Right cardiac atrium (tissue), 5 donors: ENCODE results near the gene TXNDC17. TPM values are rescaled to one million over a fixed set of nuclear protein-coding genes. Genes with fewer than 3 reads are reported as not detected.
"Not testable (repeated sequence)": the region's sequence is repeated elsewhere in the genome, so short reads cannot be mapped to it uniquely, and the experiment has no call there.

Experiments
- ATAC-seq, 2 donors: fragments of 200-7000 bp; cut with Tn5 transposase; one replicate each; pipeline versions ENCODE4 v1.8.0 to v1.9.1; 2020; ENCODE audit warnings: moderate library complexity in 2 of 2, mild to moderate bottlenecking in 1 of 2
- DNase-seq, 3 donors: peaks; one replicate each; pipeline ENCODE4 v3.0.0-alpha.2; 2020
- H3K27ac ChIP-seq: one replicate; pipeline ENCODE4 v1.5.1; 2013; ENCODE audit warnings: mild to moderate bottlenecking, low read length, control low read depth, moderate library complexity
- H3K27me3 ChIP-seq: one replicate; pipeline ENCODE4 v1.6.1; 2013; ENCODE audit not compliant: control insufficient read depth, insufficient read depth
- H3K4me1 ChIP-seq: one replicate; pipeline ENCODE4 v1.6.1; 2013; ENCODE audit warnings: low read length; ENCODE audit not compliant: control insufficient read depth, insufficient read depth
- H3K4me3 ChIP-seq: one replicate; pipeline ENCODE4 v1.5.1; 2013; ENCODE audit warnings: low read length, control low read depth
- H3K9me3 ChIP-seq: one replicate; pipeline ENCODE4 v1.6.1; 2013; ENCODE audit warnings: low read length; ENCODE audit not compliant: control insufficient read depth
- WGBS: extraction: QIAGEN DNeasy Blood & Tissue Kit; methylation state at CpG from one replicate; pipeline ENCODE4 v1.1.7; 2013; 5-methylcytosine and 5-hydroxymethylcytosine counted together
- intact Hi-C, 4 donors: fragments of 100-400 bp; cut with DNase I; formaldehyde crosslinking; loops; one replicate each; pipeline versions ENCODE4 v1.11.0 to v1.14.0; 2022 to 2023
- polyA plus RNA-seq: library from polyadenylated mRNA; stranded (reverse); fragments of 200-250 nt; gene quantifications from one replicate; pipeline ENCODE4 v1.2.3, GENCODE V29; 2013
- total RNA-seq, 4 donors: library from RNA; stranded (reverse); fragmentation: NEBNext Ultra II Directional; extraction: Animal tissue kit (Norgen Biotek cat#: 25700); gene quantifications; one replicate each; pipeline ENCODE4 v1.2.1, GENCODE V29; 2021
- donor health status: healthy with polysubstance abuse.
- donor health status: DM: no; HTN: yes; CAD: no.
- donor health status: DM: no; HTN: no; CAD: no.
- donor health status: DM: no; HTN: yes; CAD: no; lungs with severe emphysema.
- donor health status: DM: yes; HTN: yes; CAD: no.

Gene TXNDC17
- total and polyA plus RNA-seq, 5 donors: 40.3 to 129 (median 50.4) TPM

DNA sequence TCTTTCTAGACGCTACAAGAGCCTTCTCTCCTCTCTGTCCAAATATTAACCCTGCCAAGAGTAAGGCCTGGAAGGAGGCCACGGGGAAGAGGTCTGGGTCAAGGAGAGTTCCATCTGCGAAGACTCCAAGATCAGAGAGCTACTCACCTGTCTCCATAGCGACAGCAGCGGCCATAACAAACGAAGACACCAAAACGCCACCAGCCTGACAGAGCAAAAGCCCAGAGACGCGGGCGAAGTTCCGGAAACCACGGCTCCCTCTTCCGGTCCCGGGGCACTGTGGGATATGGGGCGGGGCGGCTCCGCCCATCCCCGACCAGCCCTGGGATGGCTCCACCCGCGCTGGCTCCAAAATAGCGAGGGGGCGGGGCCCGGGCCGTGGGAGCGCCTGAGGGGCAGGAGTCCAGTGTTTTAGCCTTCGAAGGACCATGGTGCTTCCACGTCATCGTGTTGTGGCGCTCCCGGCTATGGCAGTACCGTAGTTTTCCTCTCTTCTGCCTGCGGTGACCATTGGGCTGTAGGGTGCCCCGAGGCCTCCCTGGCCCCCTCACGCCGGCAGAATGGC is 10.6 kb downstream of the TXNDC17 start, which contains the start of the genes C17orf100 and MED31:
C17orf100 (plus strand) TSS at position 409 of the 565 bp plus-strand sequence; CDS start at position 561, 152 bp downstream.
MED31 (minus strand) TSS at position 252 of the 565 bp plus-strand sequence; CDS start at position 175, 77 bp downstream.
- Histone ChIP-seq H3K9me3 (no peaks in the 10 kb centered on the region), H3K27me3 (no peaks in the 10 kb centered on the region), H3K4me3 (peak within 1 kb of the TSS; percentile 93), H3K27ac (peak within 1 kb of the TSS; percentile 92), H3K4me1 (peaks cover 4% of the 10 kb centered on the region)
- peak; percentile 94 to 98 (median 98) for DNase-seq
- 2% methylated on average over 35 of the region's 35 CpGs for WGBS
- peak; percentile 99 for ATAC-seq
- intact Hi-C loops: no loop called here

DNA sequence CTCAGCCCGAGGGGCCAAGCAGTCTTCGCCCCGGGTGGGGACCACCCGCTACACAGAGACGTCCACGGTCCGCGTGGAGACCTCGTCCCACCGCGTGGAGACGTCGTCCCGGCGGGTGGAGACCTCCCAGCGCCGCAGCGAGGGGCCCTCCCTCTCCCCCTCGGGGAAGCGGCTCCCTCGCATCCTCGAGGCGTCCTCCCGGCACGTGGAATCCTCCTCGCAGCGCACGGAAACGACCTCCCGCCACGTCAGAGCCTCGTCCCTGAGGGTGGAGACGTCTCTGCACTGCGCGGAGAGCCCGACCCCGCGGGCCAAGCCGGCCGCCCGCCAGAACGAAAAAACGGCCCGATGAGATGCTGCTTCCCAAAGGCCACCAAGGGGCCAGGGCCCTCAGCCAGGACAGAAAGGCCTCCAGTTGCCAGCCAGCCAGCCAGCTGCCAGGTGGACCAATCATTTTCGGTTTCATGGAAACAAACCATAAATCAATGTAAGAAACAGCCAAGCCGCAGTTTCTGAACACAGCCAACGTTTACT is 11.1 kb downstream of the TXNDC17 start:
- Histone ChIP-seq H3K27ac (no peak overlapping the region), H3K9me3 (no peaks in the 10 kb centered on the region), H3K4me1 (peaks cover 4% of the 10 kb centered on the region), H3K4me3 (peak overlapping the region; percentile 93), H3K27me3 (no peaks in the 10 kb centered on the region)
- ATAC-seq: peak; percentile 50 to 53
- peak; percentile 48 to 79 (median 74) for DNase-seq
- WGBS: 14% methylated on average over 47 of the region's 47 CpGs
- intact Hi-C loops: no loop called here

DNA sequence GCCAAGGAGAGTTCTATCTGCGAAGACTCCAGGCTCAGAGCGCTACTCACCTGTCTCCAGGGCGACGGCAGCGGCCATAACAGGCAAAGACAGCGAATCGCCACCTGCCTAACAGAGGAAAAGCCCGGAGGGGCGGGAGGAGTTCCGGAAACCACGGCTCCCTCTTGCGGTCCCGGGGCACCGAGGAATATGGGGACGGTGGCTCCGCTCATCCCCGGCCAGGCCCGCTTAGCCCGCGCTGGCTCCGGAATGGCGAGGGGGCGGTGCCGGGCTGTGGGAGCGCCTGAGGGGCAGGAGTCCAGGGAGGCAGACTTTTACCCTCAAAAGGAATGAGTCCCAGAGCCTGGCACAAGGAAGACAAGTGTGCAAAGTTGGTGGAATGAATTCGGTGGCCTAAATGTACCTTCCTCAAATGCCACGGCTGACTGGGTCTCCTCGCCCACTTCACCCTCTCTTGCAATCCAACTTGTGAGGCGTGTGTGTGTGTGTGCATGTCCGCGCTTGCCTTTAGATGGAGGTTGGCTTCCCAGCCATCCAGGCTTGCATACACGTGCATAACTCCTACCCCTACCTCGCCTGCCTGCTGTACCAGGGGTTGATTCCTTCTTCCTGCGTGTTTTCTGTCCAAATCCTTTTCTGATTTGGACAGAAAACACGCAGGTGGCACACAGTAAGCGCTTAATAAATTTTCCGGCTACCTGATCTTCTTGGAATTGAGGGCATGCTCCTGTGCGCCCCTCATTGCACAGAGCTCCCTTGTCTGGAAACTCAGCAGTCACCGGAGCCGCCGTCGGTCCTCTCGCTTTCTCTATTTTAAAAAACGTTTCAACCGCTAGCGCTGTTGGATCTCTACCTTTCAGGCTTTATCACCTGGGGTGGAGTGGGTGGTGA is 14.2 kb downstream of the TXNDC17 start:
- intact Hi-C loops: no loop called here
- H3K9me3 ChIP-seq: no peaks in the 10 kb centered on the region

DNA sequence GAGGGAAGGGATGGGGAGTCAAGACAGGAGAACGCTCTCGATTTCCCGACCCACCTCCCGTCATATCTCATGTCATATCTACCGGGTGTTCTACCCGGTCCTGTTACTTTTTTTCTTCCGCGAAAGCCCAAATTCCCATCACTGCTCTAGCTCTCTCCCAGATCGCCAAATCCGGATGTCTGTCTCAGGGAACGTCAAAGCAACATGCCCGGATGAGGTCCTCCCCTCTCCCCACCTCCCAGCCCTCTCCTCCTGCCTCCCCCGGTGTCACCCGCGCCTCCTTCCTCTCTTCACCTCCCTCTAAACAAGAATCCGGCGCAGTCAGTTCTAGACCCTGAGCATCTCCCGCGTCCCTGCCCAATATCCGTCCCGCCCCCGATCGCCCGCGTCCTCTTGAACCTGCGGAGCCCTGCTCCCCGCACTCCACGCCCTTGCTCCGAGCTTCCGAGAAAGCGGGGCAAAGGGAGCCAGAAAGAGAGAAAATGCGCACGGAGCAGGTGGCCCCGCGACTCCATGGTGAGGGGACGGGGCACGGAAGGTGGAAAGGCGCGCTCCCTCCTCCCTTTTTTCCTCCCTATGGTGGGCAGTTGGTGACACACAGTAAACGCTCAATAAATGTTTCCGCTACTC is 15.0 kb downstream of the TXNDC17 start:
- H3K4me3 ChIP-seq, H3K27ac ChIP-seq, H3K4me1 ChIP-seq, H3K27me3 ChIP-seq, intact Hi-C loops, DNase-seq, H3K9me3 ChIP-seq, ATAC-seq: not testable (repeated sequence)
- 2% methylated on average over 36 of the region's 41 CpGs for WGBS

More for the DNA sequence above, 14.2 kb downstream of the TXNDC17 start:
- no peak overlapping the region for H3K4me3 ChIP-seq
- H3K27me3 ChIP-seq: no peaks in the 10 kb centered on the region
- DNase-seq: peak in 2 of 3 donors; percentile 49 to 76
- WGBS: 21% methylated on average over 46 of the region's 46 CpGs
- peaks cover 4% of the 10 kb centered on the region for H3K4me1 ChIP-seq
- no peak overlapping the region for H3K27ac ChIP-seq
- ATAC-seq: no peak

DNA sequence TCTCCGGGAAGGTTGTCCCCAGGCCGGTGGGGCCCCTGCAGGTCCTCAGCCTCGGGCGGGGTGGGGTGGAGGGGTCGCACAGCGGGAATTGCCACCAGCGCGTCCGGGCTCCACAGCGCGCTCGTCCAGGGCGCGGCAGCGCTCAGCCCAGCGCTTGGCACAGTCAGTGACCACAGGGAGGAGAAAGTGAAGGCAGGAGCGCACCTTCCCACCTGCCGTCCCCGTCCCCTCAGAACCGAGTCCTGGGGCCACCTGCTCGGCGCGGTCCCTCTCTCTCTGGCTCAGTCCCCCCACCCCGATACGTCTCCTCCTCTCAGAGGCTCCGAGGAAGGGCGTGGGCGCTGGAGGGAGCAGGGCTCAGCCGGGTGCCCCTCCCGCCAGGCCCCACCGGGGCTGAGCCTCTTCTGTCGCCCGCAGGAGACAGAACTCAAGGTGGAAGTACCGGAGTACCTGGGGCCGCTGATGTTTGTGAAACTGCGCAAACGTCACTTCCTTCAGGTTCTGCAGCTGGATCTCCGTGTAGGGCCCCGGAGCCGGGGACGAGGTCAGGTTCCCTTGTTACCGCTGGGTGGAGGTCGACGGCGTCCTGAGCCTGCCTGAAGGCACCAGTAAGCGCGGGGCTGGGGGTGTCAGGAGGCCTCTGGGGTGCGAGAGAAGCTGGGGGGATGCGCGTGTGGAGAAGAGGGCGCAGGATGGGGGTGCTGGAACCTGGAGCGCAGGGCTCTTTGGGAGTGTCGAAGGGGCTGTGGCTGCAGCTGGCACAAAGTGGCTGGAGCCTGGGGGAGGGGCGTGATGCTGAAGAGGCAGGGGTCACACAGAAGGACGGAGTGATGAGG is 16.2 kb downstream of the TXNDC17 start:
- H3K27me3 ChIP-seq: not testable (repeated sequence)

DNA sequence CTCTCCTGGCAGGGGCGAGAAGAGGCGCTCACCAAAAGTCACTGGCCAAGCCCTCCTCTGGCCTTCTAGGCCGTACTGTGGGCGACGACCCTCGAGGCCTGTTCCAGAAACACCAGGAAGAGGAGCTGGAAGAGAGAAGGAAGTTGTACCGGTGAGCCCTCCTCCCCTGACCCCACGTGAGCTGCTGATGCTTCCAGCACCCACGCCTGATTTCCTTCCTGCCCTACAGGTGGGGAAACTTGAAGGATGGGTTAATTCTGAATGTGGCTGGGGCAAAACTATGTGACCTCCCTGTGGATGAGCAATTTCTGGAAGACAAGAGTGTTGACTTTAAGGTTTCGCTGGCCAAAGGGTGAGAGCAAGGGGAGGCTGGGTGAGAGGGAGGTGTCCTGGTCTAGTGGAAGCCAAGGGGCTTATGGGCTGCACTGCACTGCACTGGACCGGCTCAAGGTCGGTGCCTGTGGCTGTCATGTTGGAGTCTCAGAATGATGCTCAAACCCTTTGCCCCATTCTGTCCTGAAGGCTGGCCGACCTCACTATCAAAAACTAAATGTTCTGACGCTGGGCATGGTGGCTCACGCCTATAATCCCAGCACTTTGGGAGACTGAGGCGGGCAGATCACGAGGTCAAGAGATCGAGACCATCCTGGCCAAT is 16.9 kb downstream of the TXNDC17 start:
- Histone ChIP-seq H3K27ac (no peak overlapping the region), H3K27me3 (no peaks in the 10 kb centered on the region), H3K9me3 (no peaks in the 10 kb centered on the region), H3K4me1 (no peaks in the 10 kb centered on the region), H3K4me3 (no peak overlapping the region)
- WGBS: 72% methylated on average over 18 of the region's 18 CpGs
- DNase-seq (no peak), ATAC-seq (no peak)
- intact Hi-C loops: no loop called here

More for the DNA sequence above, 16.2 kb downstream of the TXNDC17 start:
- DNase-seq, intact Hi-C loops, H3K4me1 ChIP-seq, H3K9me3 ChIP-seq, H3K4me3 ChIP-seq, H3K27ac ChIP-seq: not testable (repeated sequence)
- peak in 1 of 2 donors; percentile 29 for ATAC-seq
- 7% methylated on average over 53 of the region's 55 CpGs for WGBS

DNA sequence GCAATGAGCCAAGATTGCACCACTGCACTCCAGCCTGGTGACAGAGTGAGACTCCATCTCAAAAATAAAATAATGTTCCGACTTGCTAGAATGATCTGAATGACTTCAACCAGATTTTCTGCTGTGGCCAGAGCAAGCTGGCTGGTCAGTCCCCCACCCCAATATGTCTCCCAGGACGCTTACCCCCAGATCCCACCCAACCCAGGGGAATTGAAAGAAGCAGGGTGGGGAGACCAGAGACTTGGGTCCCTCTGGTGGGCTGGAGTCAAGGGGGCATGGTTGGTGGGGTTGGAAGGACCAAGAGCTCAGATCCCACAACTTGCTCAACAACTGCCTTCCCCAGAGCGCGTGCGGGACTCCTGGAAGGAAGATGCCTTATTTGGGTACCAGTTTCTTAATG is 17.6 kb downstream of the TXNDC17 start:
- H3K27ac ChIP-seq, DNase-seq, intact Hi-C loops, H3K9me3 ChIP-seq, H3K4me3 ChIP-seq, ATAC-seq, H3K4me1 ChIP-seq, H3K27me3 ChIP-seq: not testable (repeated sequence)
- 79% methylated on average over 5 of the region's 5 CpGs for WGBS

DNA sequence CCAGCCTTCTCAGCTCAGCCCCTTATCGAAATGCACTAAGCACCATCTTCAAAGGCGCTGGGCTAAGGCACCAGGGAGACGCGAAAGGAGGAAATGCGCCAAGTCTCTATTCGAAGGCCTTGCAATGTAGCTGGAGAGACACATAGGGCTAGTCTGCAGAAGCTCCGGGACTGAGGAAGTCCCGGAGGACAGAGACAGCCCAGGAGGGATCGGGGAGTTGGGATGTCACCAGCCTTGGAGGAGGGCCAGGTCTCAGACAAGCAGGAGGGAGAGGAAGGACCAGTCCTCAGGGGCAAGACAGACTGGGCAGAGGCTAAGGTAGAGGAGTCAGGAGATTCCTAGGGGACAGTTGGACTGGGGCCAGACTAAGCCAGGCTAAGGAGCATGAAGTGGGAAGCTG is 19.2 kb downstream of the TXNDC17 start:
- Histone ChIP-seq H3K27ac (no peak overlapping the region), H3K27me3 (no peaks in the 10 kb centered on the region), H3K9me3 (no peaks in the 10 kb centered on the region), H3K4me1 (no peaks in the 10 kb centered on the region), H3K4me3 (no peak overlapping the region)
- WGBS: 67% methylated on average over 9 of the region's 9 CpGs
- intact Hi-C loops: loop anchor here in 3 of 4 donors (10.0 kb wide), 3 partner anchors 135 to 345 kb away; partner anchors contain the start of gene TEKT1 (in 1 of the 3)
- DNase-seq (no peak), ATAC-seq (no peak)

DNA sequence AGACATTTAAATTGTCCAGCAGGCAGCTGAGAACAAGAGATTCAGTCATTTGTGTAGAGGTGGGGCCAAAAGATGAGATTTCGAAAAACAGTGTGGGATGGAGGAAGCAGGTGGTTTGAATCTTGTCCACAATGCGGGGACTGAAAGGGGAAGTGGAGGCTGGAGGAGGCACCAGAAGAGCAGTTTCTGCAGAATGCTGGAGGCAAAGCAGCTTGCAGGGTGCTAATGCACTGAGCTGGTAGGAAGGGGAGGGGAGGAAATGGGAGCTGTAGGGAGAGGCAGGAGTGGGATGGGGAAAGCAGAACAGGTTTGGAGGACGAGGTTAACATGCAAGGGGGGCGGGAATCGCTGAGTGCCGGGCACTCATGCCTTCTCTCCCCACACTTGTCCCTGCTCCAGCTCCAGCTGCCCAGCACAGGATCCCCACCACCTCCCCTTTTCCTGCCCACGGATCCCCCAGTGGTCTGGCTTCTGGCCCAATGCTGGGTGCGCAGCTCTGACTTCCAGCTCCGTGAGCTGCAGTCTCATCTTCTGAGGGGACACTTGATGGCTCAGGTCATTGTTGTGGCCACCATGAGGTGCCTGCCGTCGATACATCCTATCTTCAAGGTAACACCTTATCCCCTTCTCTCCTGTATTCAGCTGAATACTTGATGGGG is 20.1 kb downstream of the TXNDC17 start:
- H3K9me3 ChIP-seq: no peaks in the 10 kb centered on the region
- ATAC-seq (no peak), DNase-seq (no peak)
- WGBS: 35% methylated on average over 11 of the region's 11 CpGs
- no peaks in the 10 kb centered on the region for H3K4me1 ChIP-seq
- H3K27ac ChIP-seq: no peak overlapping the region
- H3K27me3 ChIP-seq: no peaks in the 10 kb centered on the region
- intact Hi-C loops: loop anchor here in 3 of 4 donors (10.0 kb wide), 3 partner anchors 134 to 344 kb away; partner anchors contain the start of gene TEKT1 (in 1 of the 3)
- H3K4me3 ChIP-seq: no peak overlapping the region
